ENCODE measurements around the gene GUCY1A1. TPM values are rescaled to one million over a fixed set of nuclear protein-coding genes. Genes with fewer than 3 reads are reported as not detected.
"Not testable (repeated sequence)": the region's sequence is repeated elsewhere in the genome, so short reads cannot be mapped to it uniquely, and the experiment has no call there.

The GUCY1A1 gene, protein sequence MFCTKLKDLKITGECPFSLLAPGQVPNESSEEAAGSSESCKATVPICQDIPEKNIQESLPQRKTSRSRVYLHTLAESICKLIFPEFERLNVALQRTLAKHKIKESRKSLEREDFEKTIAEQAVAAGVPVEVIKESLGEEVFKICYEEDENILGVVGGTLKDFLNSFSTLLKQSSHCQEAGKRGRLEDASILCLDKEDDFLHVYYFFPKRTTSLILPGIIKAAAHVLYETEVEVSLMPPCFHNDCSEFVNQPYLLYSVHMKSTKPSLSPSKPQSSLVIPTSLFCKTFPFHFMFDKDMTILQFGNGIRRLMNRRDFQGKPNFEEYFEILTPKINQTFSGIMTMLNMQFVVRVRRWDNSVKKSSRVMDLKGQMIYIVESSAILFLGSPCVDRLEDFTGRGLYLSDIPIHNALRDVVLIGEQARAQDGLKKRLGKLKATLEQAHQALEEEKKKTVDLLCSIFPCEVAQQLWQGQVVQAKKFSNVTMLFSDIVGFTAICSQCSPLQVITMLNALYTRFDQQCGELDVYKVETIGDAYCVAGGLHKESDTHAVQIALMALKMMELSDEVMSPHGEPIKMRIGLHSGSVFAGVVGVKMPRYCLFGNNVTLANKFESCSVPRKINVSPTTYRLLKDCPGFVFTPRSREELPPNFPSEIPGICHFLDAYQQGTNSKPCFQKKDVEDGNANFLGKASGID
- not detected in 2 replicates for total RNA-seq

DNA sequence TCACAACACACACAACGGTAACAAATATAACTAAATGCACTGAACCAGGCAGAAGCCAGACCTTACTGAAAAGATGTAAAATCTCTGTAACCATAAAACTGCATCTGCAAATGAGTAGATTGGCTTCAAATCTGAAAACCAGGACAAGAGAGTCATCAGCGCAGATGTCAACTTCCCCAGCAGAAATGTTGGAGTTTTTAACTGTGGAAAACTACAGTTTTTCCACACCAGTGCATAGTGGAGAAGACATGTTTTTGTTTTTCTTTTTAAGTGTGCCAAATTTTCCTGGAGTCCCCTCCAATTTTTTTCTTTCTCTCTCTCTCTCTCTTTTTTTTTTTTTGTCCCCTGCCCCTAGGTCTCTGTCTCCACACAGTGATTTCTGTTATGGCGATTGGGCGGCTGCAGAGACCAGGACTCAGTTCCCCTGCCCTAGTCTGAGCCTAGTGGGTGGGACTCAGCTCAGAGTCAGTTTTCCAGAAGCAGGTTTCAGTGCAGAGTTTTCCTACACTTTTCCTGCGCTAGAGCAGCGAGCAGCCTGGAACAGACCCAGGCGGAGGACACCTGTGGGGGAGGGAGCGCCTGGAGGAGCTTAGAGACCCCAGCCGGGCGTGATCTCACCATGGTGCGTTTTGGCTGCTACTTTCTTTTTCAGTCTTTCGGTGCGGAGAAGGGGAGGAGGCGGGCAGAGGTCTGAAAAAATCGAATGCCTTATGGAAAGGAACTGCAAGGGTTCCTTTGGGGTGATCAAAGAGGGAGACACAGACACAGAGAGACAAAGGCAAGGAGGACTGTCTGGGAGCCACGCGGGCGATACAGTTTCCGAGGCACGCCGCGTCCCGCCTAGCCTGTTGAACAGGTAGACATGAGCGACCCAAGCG, at the start of gene GUCY1A1:
TSS of gene GUCY1A1 (plus strand) at position 505 of the 878 bp plus-strand sequence. CDS start 30,020 bp downstream, outside the sequence.
- intact Hi-C loops (cut with micrococcal nuclease): loop anchor here (5.0 kb wide), 1 partner anchor 134 kb away; no protein-coding TSS in a partner anchor

DNA sequence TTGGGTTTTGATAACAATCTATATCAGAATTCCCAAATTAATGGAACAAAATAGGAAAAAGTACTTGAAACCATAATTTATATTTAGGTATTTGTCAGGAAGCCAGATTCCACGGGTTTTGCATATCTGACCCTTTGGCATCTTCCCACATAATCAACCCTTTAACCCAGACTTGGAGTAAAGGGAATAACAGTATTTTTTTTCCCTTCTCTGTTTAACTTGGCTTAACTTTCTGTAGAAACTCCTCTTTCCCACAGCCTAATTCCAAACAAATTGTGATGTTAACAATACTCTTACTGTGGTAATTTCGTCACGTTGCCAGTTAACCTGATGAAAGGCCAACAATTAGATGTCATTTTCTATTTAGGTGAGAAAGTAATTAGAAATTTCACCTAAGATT, 49.4 kb upstream of the GUCY1A1 start:
- intact Hi-C loops (cut with micrococcal nuclease): no loop called here

DNA sequence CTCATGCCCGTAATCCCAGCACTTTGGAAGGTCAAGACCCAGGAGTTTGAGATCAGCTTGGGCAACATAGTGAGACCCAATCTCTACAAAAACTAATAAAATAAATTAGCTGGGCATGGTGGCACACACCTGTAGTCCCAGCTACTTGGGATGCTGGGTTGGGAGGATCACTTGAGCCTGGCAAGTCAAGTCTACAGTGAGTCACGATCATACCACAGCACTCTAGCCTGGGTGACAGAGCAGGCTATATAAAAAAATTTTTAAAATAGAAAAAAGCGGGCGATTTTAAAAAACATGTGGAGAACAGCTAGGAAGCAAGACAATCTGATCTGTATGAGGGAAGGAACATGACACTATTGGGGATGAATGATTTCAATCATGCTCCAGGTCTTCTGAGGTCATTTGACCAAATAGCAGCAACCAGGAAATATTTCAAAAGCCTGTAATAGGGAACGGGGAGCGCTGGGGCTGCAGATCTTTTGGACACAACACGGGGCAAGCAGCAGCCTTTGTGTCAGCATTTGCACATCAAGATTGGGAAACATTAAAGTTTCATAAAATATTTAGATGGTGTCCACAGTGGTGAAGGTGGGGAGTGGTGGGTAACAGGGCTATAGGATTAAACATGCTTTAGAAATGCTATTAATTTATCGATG, 48.3 kb upstream of the GUCY1A1 start:
- intact Hi-C loops (cut with micrococcal nuclease): no loop called here

DNA sequence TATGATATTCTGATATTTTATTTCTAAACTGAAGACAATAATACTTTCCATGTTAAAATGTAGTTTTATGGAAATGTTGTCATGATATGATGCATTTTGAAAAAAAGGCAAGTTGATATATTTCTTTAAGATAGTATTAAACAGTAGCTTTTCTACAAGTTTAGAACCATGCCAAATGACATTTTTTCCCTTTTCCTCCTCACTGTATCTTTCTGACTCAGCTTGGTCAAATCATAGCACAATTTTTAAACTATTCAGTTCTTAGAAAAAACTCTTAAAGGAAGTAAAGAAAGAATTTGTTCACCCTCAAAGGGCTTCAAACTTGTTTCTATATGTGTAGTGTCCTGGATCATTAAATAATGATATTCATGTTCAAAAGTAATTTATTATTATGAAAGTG, 46.0 kb upstream of the GUCY1A1 start:
- intact Hi-C loops (cut with micrococcal nuclease): no loop called here

DNA sequence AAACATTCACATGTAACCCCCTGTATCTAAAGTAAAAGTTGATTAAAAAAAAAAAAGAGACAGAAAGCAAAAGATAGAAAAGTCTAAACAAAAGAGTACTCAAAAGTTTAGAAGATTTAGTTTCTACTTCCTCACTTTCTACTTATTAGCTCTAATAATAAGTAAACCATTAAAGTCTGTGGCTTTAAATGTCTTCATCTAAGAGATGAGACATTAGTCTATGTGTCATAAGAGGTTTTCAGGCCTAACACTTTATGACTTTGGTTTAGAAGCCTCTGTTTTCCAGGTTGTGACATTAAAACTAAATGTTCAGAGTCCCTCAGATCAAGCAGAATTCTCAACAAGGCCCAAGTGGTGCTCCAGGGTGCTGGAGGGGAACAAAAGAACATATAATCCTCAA, 42.2 kb upstream of the GUCY1A1 start:
- intact Hi-C loops (cut with micrococcal nuclease): no loop called here

DNA sequence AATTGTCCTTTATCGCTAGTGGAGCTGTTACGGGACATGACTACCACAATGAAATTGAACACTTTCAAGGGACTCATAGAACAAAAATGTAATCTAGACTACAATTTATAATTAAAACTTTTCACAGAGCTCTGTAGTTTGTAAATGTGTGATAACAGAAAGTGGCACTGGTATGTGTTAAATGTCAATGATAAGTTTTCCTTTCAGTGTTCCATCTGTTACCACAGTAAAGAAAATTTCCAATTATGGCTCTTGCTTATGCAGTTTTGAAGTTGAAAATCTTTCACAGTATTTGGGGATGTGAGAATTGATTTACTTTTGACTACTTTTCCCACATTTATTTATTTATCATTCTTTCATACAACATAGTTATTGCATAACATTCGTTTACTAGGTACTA, 40.1 kb upstream of the GUCY1A1 start:
- intact Hi-C loops (cut with micrococcal nuclease): no loop called here

DNA sequence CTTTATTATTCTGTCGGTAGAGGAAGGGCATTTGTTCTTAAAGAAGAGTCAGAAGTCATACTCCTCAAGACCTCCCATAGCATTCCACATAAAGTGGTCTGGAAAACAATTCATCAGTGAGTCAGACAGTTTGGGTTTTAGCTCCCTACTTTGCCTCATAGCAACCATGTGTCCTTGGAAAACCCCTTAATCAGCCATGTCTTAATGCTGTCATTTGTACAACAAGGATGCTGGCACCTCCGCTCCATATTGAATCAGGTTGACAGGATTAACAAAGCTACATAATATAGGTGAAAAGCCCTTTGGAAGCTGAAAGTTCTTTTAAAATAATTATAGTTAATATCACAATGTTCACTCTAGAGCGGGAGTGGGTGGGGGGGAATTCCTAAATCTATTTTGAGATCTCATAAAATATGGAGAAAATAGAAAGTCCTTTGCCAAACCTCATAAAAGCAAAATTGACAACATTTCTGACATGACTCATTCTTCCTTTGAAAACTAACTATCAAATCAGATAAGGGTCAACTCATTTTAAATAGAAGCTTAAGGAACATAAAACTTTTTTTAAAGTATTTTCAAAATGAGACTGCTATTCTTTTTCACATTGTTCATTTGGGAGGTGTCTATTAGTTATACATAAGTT, 37.3 kb upstream of the GUCY1A1 start:
- intact Hi-C loops (cut with micrococcal nuclease): no loop called here

DNA sequence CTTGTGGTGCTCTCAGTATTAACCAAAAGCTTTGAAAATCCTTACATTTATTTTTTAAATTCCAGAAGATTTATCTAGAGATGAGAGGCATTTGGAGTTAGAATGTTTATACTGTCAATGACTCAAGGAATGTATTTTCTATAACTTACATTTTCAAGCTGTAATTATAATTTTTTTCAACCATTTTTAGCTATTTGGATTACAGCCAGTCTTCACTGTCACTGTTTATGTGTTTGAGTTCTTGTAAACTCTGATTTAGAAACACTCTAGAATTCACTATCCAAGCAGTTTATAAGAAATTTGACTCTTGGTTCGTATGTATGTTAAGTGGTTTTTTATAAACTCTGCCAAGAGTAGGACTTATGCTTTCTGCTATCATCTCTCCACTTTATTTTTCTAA, 36.7 kb upstream of the GUCY1A1 start:
- intact Hi-C loops (cut with micrococcal nuclease): no loop called here

DNA sequence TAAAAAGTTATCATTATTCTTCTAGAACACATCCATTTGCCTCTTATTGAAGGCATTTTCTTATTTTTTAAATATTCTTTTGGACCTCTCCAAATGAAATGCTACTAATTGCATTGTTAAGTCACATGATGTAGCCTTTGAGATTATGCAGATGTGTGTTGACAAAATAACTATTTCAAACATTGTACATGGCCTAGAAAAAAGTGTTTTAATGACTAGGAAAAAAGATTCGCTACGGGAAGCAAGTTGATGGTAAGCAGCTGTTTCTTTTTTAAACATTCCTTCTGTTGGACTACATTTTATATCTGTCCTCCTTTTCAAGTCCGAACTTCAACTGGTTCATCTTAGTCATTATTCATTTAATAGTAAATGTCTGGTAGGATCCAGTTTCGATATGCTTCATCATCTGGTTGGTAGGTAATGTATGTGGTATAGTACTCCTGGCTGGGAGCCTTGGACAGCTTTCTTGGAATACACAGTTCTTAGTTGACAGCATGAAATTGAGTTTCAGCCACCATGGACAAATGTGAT, 34.3 kb upstream of the GUCY1A1 start:
- intact Hi-C loops (cut with micrococcal nuclease): no loop called here

DNA sequence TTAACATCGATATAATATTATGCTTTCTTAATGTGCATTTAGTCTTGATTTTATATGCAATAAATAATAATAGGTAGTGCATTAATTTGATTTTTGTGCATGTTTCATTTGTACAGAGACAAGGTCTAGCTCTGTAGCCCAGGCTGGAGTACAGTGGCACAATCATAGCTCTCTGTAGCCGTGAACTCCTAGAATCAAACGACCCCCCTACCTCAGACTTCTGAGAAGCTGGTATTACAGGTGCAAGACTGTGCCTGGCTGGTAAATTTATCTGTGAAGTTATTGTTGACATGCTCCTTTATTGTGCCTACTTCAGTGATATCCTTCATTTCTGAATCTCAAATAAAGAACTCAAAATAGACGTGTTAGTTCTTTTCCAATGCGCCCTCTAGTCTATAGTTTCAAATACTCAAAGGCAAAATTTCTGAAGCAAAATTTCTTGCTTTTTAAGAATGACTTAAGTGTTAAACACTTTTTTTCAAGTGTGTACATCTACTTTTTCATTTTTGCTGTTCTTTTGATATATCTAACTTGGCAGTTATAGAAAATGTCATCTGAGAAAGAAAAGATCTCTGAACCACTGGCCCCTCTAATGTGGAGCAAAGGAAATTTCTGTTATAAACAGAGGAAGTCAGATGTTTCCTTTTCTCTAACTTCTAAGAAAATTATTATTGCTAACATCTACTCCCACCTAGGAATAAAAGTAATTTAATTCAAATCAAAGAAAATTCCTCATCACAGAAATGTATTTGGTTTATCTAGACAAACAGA, 28.3 kb upstream of the GUCY1A1 start:
- intact Hi-C loops (cut with micrococcal nuclease): no loop called here

DNA sequence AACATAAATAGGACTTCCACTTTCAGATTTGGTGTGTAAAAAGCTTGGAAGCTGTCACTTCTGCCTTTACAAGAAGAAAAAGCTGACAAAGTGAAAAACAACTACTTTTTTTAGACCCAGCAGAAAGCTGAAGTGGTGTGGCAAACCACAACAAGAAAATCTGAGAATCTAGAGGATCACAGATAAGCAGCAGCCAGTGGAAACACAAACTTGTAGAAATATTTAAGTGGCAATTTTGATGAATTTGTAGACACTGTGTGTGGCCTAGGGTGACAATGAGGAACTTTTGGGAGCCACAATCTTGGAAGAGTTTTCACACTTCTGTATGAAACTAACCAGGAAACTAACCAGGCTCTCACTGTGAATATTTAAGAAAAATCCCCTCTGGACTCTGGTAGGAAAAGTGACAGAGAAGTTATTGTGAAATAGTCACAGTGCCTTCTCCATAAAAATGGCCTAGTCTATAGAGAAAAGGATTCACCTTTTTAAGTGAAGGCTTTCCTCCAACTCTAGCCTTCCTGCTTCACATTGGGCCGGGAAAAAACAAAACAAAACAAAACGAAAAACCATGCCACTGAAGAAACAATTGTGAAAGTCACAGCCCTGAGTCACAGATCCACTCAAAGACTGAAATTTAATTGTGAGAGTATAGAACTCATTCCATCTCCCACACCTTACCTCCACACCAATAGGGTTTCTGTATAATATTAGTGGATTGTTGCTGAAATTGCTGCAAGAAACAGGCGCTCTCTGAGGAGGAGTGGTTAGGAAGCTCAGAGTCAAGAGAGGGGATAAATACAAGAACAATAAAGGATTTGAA, 26.7 kb upstream of the GUCY1A1 start:
- intact Hi-C loops (cut with micrococcal nuclease): loop anchor here (1.0 kb wide), 1 partner anchor 57 kb away; no protein-coding TSS in a partner anchor

DNA sequence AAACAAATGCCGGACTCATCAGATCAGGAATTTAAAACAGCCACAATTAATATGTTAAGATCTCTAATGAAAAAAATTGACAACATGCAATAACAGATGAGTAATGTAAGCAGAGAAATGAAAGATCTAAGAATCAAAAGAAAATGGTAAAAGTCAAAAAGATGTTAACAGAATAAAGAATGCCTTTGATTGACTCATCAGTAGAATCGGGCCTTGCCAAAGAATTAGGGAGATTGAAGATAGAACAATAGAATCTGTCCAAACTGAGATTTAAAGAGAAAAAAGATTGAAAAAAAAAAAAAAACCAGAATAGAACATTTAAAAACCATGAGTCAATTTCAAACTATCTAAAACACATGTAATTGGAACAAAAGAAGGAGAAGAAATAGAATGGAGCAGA, 25.9 kb upstream of the GUCY1A1 start:
- intact Hi-C loops (cut with micrococcal nuclease): no loop called here

DNA sequence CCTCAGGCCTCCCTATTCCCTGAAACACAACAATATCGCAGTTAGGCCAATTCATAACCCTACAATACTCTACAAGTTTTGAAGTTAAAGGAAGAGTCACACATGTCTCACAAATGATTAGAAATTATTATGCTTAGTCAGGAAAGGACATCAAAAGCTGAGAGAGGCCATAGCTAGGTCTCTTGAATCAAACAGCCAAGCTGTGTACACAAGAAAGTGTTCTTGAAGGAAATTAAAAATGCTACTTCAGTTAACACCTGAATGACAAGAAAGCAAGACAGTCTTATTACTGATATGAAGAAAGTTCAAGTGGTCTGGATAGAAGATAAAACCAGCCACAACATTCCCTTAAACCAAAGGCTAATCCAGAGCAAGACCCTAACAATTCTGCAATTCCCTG, 23.6 kb upstream of the GUCY1A1 start:
- intact Hi-C loops (cut with micrococcal nuclease): no loop called here

DNA sequence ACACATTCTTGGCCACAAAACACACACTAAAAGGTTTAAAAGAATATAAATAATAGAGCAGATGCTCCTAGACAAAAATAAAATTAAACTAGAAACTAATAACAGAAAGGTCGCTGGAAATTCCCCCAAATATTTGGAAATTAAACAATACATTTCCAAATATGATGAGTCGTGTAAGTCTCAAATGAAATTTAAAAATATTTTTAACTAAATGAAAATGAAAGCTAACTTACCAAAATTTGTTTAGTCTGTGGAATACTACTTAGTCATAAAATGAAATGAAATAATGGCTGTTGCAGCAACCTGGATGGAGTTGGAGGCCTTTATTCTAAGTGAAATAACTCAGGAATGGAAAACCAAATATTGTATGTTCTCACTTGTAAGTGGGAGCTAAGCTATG, 20.6 kb upstream of the GUCY1A1 start:
- intact Hi-C loops (cut with micrococcal nuclease): no loop called here

DNA sequence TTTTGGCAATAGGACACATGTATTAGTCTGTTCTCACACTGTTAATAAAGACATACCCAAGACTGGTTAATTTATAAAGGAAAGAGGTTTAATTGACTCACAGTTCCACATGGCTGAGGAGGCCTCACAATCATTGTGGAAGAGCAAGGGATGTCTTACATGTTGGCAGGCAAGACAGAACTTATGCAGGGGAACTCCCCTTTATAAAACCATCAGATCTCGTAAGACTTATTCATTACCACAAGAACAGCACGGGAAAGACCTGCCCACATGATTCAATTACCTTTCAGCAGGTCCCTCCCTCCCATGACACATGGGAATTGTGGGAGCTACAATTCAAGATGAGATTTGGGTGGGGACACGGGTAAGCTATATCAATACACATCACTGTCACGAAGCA, 15.9 kb upstream of the GUCY1A1 start:
- intact Hi-C loops (cut with micrococcal nuclease): not testable (repeated sequence)

DNA sequence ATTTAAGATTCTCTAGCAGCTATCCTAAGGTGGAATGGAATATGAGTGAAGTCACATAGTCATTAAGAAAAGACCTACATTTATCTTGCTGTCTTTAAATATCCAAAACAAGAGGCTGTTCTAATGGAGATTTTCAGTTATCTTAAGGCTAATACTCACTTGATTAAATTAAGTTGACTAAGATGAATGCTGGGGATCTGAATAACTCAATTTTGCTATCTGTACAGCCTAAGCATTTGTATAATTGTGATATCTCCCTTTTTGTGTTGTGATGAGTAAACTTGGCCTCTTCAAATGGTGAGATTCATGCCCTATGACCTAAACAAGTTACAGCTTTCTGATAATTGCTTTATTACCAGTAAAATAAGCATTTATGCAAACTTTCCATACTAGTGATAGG, 13.6 kb upstream of the GUCY1A1 start:
- intact Hi-C loops (cut with micrococcal nuclease): no loop called here

DNA sequence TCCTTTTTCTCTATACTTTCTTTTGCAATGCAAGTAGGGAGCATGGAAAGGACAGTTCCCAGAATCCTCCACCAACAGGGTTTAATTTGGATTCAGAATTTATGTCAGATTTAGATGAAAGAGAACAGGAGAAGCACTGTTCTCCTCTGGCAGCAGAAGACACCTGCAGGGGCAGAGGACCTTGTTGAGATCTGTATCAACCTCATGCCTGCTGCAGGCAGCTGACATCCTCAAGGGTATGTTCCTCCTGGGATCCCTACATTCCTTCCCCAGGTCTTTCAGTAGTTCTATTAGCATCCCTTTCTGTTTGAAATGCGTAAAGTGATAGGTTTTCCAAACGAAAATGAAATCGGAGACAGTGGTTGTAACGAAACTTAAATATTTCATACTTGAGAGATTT, 10.6 kb upstream of the GUCY1A1 start:
- intact Hi-C loops (cut with micrococcal nuclease): no loop called here

DNA sequence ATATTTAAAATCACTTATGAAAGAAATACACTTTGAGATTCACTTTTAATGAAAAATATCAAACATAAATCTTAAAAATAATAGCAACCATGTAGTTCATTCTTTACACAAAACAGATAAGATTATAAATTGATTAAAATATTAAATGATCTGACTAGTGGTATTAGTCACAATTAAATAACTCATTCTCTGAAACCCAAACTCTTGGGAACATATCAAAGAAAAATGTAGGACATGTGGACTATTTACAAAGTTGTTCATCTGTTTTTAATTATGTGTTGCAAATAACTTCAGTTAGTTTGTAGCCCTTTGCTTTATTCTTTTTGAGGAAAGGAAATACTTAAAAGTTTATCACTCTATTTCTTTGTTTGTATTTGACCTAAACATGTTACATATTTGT, 9.5 kb upstream of the GUCY1A1 start:
- intact Hi-C loops (cut with micrococcal nuclease): no loop called here
